Pulmonary artery endothelial cell (primary cell): ENCODE results near the gene BARX1. TPM values are rescaled to one million over a fixed set of nuclear protein-coding genes. Genes with fewer than 3 reads are reported as not detected.
"Not testable (repeated sequence)": the region's sequence is repeated elsewhere in the genome, so short reads cannot be mapped to it uniquely, and the experiment has no call there.

ENCODE experiments used
- DNase-seq: peaks from one replicate; pipeline ENCODE4 v3.0.0-alpha.2; 2011; ENCODE audit warnings: low read depth, low spot score
- total RNA-seq: library from RNA; depleted of rRNA; stranded (reverse); fragments of >200 nt; gene quantifications from 2 replicates; pipeline ENCODE4 v1.2.3, GENCODE V29; 2014

BARX1 gene, protein sequence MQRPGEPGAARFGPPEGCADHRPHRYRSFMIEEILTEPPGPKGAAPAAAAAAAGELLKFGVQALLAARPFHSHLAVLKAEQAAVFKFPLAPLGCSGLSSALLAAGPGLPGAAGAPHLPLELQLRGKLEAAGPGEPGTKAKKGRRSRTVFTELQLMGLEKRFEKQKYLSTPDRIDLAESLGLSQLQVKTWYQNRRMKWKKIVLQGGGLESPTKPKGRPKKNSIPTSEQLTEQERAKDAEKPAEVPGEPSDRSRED
- total RNA-seq: not detected in 2 replicates

DNA sequence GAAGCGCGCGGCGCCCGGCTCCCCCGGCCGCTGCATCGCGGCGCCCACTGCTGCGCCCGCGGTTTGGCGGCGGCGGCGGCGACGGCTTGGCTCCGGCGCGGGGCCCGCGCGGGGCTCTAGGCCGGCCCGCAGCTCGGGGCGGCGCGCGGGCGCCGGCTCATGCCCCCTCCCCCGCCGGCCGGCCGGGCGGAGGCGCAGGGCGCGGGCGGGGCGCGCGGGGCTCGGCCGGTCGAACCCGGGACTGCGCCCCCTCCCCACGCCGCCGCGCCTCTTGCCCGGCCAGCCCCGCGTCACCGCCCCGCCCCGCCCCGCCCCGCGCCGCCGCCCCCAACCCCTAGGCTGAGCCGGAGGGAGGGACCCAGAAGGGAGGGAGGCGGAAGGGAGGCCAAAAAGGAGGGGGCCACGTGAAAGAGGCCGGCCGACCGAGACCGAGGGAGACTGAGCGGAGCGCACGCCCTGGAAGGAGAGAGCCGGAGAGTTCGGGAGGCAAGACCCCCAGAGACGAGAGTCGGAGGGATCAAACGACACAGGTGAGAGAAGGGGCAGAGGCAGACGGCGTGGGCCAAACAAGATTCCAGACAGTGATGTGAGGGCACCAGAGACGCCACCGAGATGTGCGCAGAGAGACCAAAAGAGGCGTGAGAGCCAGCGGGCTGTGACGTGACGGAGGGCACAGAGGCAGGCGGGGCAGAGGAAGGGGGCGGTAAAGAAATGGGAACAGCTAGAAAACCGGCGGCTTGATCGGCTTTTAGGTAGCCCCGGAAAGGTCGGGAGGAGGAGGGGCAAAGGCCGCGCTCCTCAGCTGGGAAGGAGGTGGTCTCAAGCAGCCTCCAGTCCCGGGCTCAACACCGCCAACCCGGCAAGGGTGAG is at the start of gene BARX1:
BARX1 (minus strand) TSS at position 245 of the 870 bp plus-strand sequence; CDS start at position 36, 209 bp downstream.
- DNase-seq: no peak

DNA sequence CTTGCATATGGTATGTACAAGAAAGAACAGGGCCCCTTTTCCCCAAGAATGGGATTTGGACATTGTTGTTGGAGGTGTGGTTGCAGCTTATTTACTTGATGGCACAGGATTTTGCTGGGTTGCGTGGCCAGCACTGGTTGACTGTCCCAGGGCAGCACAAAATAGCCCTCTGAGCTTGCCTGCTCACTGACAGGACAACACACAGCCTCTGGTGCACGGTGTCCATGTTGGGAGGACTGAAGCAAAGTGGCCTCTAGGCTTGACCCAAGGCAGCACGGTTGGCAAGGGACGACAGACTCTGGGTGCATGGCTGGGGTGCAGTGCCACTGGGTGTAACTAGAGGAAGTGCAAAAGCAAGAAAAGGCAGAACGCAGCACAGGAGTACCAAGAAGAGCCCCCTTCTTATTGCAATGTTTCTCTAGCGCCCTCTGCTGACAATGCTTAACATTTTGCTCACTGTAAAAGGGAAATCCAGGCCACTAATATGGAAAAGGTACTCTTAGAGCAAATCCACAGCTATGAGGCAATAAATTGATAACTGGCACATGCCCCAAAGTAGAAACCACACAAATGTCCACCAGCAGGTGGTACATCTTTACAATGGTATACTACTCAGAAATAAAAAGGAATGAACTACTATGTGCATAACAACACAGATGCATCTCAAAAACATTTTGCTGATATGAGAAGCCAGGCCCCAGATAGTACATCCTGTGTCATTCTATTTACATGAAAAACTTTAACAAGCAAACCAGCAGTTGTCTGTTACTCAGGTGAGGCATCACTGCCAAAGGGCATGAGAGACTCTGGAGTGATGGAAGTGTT is 47.4 kb upstream of the BARX1 start:
- DNase-seq: peak; percentile 27

DNA sequence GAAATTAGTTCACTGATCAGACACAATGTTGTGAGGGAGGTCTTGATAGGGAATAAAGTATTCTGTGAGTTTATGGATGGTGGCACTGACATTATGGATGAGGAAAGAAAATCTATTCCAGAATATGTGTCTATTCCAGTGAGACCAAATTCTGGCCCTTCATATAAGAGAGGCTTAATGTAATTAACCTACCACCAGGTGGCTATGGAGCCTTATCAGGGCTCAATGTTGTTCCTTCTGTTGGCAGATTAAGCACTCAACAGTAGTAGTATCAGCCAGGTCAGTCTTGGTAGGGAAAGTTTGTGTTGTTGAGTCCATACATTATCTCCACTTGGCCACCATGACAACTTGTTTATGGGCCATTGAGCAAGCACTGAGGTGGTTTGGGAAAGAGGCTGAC is 41.7 kb upstream of the BARX1 start:
- DNase-seq: no peak

DNA sequence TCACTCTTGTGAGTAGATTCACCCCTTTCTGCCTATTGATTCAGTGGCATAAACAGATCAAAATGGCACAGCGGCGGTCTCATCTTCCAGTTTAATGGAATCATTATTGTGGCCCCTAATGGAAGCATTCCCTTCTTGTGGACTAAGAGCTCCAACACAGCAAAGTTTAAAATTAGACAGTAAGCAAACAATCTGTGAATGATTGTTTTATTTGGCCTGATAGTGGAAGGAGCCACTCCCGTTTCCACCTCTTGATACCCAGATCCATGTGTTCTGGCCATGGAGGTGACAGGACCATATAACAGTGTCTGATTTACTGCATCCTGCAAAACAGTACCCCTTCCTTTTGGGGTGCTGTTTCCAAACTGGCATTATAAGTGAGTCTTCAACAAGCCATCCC is 41.2 kb upstream of the BARX1 start:
- DNase-seq: no peak

DNA sequence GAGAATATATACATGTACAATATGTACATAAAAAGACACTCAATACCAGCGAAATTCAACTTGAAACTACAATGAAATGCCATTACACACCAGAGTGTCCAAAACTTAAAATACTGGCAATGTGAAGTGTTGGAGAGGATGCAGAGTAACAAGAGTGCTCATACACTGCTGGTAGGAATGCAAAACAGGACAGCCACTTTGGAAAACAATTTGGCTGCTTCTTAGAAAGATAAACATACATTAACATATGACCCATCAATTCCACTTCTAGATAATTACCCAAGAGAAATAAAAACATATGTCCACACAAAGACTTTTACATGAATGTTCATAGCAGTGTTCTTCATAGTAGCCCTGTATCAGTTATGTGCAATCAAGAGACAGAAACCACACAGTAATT is 39.4 kb upstream of the BARX1 start:
- DNase-seq: no peak

DNA sequence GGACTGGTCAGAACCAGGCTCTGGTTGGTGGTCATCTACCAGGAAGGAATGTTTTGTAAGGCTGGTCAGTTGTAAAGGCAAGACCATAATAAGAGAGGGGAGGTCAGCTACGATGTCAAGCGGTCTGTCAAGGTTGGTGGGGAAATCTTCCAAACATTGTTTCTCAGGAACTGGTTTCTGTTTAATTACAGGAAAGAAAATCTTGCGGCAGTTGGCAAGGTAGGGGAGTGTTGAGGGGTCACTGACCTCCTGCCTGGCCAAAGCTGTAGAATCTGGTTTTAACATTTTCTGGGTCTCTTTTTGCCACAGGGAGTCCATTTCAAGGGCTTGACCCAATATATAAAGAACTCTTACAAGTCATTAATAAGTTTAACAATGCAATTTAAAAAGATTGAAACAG is 39.0 kb upstream of the BARX1 start:
- no peak for DNase-seq

DNA sequence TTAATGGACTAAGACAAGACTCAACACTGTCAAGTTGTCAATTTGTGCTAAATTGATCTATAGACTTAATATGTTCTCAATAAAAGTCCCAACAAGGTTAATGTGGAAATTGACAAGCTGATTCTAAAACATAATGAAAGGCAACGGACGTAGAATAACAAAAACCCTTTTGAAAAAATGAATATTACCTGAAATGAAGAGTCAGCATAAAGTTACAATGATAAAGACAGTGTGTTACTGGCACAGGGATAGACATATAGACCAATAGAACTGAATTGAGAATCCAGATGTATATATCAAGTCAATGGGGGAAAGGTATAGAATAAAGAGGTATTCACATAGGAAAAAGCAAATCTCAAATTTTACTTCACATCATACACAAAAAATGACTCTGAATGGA is 37.7 kb upstream of the BARX1 start:
- DNase-seq: no peak

DNA sequence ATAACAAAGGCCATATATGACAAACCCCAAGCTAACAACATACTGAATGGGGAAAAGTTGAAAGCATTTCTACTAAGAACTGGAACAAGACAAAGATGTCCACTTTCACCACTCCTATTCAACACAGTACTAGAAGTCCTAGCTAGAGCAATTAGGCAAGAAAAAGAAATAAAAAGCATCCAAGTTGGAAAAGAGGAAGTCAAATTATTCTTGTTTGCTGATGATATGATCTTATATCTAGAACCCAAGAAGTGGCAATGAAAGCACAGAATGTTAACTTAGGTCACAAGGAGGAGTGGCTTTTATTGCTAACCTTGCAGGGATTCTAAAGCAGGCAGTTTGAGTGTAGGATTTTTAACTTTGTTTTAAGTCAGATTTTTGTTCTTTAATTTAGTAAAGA is 35.3 kb upstream of the BARX1 start:
- no peak for DNase-seq

DNA sequence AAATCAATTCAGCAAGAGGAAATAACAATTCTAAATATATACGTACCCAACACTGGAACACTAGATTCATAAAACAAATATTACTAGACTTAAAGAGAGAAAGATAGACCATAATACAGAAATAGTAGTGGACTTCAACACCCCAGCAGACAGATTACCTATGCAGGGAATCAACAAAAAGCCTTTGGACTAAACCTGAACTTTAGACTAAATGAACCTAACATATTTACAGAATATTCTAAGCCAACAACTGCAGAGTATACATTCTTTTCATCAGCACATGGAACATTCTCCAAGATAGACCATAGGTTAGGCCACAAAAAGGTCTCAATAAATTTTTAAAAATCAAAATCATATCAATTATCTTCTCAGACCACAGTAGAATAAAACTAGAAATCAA is 32.9 kb upstream of the BARX1 start:
- DNase-seq: no peak

DNA sequence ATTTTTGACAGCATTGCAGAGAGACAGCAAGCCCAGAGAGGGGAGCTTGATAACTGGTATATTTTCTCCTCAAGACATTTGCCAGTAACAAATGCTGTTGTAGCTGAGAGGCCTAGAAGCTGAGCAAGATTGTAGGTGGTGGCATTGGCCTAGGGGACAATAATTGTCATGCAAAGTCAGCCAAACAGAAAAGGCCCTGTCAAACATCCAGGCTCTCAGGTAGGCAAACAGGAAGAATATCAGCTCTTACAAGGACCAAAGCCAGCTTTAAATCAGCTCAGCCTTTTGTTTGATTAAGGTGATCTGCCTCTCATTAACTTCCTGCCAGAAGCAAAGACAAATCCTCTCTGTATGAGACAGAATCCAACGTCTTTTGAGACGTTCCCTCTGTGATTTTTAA is 29.7 kb upstream of the BARX1 start:
- no peak for DNase-seq

DNA sequence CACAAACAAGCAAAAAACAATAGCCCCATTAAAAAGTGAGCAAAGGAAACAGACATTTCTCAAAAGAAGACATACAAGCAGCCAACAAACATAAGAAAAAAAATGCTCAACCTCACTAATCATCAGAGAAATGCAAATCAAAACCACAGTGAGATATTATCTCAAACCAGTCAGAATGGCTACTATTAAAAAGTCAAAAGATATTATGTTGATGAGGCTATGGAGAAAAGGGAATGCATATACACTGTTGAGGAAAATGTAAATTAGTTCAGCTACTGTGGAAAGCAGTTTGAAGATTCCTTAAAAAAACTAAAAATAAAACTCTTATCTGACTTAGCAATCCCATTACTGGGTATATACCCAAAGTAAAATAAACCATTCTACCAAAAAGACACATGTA is 28.7 kb upstream of the BARX1 start:
- no peak for DNase-seq

DNA sequence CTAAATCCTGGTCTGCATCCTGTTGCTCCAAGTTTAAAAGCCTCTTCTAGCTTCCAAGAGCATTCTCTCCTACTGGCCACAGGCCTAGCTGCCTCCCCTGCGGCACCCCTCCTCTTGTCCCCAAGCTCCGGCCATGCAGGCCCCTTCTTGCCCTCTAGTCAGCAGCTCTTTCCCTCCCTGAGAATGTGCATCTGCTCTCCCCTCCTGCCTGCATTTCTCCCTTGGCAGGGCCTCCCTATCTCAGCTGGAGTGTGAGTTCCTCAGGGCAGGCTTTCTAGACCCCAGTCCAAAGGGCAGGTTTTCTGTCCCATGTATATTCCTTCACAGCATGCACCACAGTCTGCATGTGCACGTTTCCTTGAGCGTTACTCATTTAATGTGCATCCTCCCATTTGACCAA is 24.6 kb upstream of the BARX1 start:
- DNase-seq: no peak

DNA sequence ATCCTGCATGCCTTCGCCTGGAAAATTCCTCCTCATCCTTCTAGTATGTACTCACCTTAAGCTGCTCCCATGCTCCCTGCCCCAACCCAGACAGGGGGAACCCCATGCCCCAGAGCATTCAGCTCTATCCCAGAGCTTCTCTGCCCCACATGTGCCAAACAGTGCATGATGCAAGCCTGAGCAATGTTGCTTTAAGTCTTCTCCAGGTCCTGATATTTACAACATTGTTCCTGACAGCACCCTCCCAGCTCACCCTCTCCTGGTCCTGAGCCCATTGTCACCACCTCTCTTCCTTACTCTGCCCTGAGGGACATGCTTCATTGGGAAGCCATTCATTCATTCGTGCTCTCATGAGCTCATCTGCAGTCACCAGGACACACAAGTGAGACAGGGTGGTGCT is 23.4 kb upstream of the BARX1 start:
- DNase-seq: no peak

DNA sequence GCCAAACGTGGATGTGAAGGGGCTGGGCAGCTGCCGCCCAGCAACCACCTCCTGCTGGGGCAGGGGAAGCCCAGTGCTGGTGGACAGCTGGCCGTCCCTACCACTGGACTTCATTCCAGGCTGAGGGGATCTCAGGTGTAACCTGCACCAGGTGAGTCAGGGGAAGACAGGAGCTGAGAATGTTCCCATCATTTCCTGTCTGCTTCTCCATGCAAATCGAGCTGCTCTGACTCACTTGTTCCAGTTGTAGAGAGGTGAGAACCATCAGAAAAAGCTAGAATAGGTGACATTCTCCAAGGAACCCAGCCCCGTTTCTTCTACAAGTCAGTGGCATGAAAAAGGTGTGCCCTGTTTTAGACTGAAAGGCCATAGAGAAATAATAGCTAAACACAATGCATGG is 21.8 kb upstream of the BARX1 start:
- no peak for DNase-seq

DNA sequence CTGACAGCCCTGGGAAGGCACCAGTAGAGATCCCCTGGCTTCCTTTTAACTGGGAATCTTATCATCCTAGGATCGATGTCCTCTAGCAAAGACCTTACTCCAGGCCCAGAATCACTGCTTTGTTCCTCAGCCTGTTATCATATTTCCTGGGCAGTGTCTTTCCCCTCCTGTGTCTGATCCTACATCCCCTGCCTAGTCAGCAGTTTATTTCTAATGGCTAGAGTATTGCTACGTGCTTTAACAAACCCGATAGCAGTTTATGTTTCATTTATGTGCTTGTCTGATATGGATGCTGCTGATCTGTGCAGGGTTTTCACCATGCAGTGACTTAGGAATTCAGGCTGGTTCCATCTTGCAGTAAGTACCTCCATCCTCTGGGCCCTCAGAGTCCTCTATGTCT is 20.9 kb upstream of the BARX1 start:
- DNase-seq: no peak

DNA sequence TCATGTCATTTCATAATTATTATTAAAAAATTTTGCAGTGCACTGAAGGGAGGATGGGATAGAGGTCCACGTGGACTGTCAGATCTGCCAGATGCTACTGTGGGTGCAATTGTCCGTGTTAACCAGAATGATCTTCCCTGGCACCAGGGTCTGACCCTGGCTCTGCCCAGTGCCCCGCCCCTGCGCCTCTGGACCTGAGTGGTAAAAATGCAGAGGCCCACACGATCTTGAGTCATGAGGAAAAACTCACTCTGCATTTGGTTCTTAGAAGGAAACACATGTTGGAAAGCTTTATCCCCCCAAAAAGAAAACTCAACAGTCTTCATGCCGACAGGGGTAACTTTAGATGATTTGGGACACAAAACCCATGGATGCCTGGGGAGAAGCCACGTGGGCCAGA is 20.1 kb upstream of the BARX1 start:
- no peak for DNase-seq

DNA sequence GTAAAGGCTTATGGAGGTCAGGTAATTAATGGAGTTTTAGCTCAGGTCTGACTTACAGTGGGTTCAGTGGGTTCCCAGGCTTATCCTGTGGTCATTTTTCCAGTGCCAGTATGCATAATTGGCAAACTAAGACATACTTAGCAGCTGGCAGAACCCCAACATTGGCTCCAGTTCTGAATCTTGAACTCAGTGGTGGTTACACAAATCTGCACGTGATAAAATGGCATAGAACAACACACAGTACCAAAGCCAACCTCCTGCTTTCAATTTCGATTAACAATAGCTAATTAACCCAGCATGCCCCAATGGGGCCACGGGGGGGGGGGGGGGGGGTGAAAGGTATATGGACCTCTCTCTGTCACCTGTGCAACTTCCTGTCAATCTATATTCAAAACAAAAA is 19.0 kb upstream of the BARX1 start:
- DNase-seq: no peak

DNA sequence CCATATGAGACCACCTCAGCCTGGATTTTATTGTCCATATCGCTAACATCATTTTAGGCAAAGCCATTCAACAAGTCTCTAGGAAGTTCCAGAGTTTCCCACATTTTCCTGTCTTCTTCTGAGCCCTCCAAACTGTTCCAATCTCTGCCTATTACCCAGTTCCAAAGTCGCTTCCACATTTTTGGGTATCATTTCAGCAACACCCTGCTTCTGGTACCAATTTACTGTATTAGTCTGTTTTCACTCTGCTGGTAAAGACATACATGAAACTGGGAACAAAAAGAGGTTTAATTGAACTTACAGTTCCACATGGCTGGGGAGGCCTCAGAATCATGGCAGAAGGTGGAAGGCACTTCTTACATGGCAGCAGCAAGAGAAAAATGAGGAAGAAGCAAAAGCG is 17.5 kb upstream of the BARX1 start:
- not testable (repeated sequence) for DNase-seq

DNA sequence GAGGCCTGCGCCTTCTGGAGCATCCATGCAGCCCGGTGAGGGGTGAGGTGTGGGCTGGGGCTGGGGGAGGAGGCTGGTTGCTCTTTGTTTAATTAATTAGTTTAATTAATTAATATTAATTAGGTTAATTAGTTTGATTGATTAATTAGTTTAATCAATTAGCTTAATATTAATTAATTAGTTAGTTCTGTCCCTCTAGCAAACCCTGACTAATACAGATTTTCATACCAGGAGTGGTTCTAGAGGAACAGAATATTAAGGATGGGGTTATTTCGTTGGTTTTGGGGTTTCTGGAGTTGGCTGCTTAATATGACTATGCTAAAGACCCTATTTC is 14.1 kb upstream of the BARX1 start:
- no peak for DNase-seq

DNA sequence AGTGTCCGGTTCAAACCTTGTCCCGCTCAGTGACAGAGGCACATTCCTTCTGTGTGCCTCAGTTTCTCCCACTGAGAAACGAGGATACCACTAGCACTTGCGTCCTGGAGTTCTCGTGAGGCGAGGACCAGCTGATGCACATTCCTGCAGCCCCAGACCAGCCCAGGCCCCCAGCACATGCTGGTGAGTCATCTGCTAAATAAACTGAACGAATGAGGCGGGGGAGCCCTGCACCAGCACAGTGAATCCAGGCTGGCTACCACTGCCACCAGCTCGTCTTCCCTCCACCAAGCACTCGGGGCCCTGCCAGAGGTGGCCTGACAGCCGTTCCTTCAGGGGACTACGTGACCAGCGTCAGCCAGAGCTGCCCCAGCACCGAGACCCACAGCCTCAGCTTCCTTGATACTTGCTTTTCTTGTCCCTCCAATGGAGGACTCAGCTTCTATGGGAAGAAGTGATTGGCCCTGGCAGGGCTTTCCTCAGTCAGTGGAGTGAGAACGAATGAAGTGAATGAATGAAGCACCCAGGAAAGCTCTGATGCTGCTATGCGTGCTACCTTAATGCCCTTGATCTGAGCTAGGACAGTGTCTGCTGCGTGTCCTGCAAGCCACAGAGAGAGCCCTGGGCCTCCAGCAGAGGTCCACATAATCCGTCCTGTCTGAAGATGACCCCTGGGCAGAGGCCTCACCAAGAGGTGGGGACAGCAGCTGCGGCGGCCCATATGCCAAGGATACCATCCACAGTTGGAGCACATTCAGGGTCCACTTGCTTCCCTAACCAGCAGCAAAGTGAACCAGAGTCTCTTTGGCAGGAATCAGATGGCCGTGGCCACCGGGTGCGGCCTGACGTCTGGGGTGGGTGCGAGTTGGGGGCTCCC is 13.5 kb upstream of the BARX1 start:
- no peak for DNase-seq
